Tibial nerve (tissue), 4 donors: Measurements from ENCODE around the gene H3-3A. TPM values are rescaled to one million over a fixed set of nuclear protein-coding genes. Genes with fewer than 3 reads are reported as not detected.

Source experiments
- DNase-seq, 2 donors: peaks; one replicate each; pipeline ENCODE4 v3.0.0-alpha.2; 2019; ENCODE audit warnings: low spot score in 2 of 2
- H3K27ac ChIP-seq, 4 donors: fragments of 200-600 bp; sonication (generic) in 3 of 4; one replicate each; pipeline ENCODE4 v1.5.1; 2017 to 2019; ENCODE audit warnings: mild to moderate bottlenecking in 1 of 4
- H3K27me3 ChIP-seq, 2 donors: fragments of 200-600 bp; sonication (generic) in 1 of 2; one replicate each; pipeline versions ENCODE4 v1.5.1 to v1.6.0; 2017 to 2019
- H3K36me3 ChIP-seq, 3 donors: fragments of 200-600 bp; sonication (generic); one replicate each; pipeline ENCODE4 v1.5.1; 2018 to 2019
- H3K4me1 ChIP-seq, 4 donors: fragments of 200-600 bp; sonication (generic) in 3 of 4; one replicate each; pipeline ENCODE4 v1.5.1; 2017 to 2019
- H3K4me3 ChIP-seq, 4 donors: fragments of 200-600 bp; sonication (generic) in 3 of 4; one replicate each; pipeline ENCODE4 v1.5.1; 2017 to 2019; ENCODE audit warnings: mild to moderate bottlenecking in 1 of 4, moderate library complexity in 1 of 4
- H3K9me3 ChIP-seq, 4 donors: fragments of 200-600 bp; sonication (generic) in 3 of 4; one replicate each; pipeline ENCODE4 v1.5.1; 2017 to 2019
- CTCF ChIP-seq, 5 experiments: fragments of 200-600 bp in 3 of 5; fragments of 450-650 bp in 2 of 5; sonication (generic) in 3 of 5; IDR thresholded peaks; one replicate each; pipeline ENCODE4 v1.5.1; 2016 to 2019; ENCODE audit warnings: antibody characterized with exemption in 5 of 5, mild to moderate bottlenecking in 3 of 5, moderate library complexity in 2 of 5
- EP300 ChIP-seq, 2 donors: sonication (generic); formaldehyde crosslinking; IDR thresholded peaks; one replicate each; pipeline ENCODE4 v1.6.1; 2017; ENCODE audit warnings: antibody characterized with exemption in 2 of 2, mild to moderate bottlenecking in 1 of 2
- POLR2A ChIP-seq, 2 donors: fragments of 450-650 bp; IDR thresholded peaks; one replicate each; pipeline ENCODE4 v1.6.1; 2017; ENCODE audit warnings: antibody characterized with exemption in 2 of 2, mild to moderate bottlenecking in 2 of 2, moderate library complexity in 2 of 2
- WGBS, 2 donors: methylation state at CpG; one replicate each; pipeline ENCODE4 v1.1.5; 2018; 5-methylcytosine and 5-hydroxymethylcytosine counted together
- total RNA-seq, 4 donors: library from RNA; depleted of rRNA; stranded (reverse); fragments of >200 nt; gene quantifications; one replicate each; pipeline ENCODE4 v1.1.0, GENCODE V29; 2016

Gene H3-3A
- total RNA-seq, 4 donors from 2014 or later, result 193 to 204 (median 197) TPM

GRCh38 chr1:226121049-226121586 lies 58.6 kb downstream of the H3-3A start:
- H3K4me1 ChIP-seq, result peaks cover 0 to 22% (median 6%) of the 10 kb centered on the region in 4 donors
- no peaks in the 10 kb centered on the region for H3K27me3 ChIP-seq
- WGBS, 2 donors, result 32 to 61% methylated on average over 7 to 14 of the region's 37 CpGs
- TF ChIP-seq POLR2A (IDR thresholded peaks at IDR 0.05) (no peak), EP300 (IDR thresholded peaks at IDR 0.05) (no peak), CTCF (IDR thresholded peaks at IDR 0.05) (no peak)
- H3K4me3 ChIP-seq, result peak overlapping the region in 3 of 4 donors; percentile 68 to 75 (median 70)
- H3K36me3 ChIP-seq, result no peaks in the 10 kb centered on the region
- peak overlapping the region; percentile 68 to 93 (median 90) for H3K27ac ChIP-seq
- no peaks in the 10 kb centered on the region for H3K9me3 ChIP-seq
- no peak for DNase-seq

Other genes with a start within 250 kb of the H3-3A start
- gene TMEM63A, start 180.3 kb upstream of the H3-3A start, total RNA-seq, result 10 to 100 TPM; 63.2 to 91.5 (median 66.7) TPM
- under 1 TPM in 1 of 4 donors, not detected in 3; 0.20 TPM for gene LEFTY1, start 173.6 kb upstream of the H3-3A start, total RNA-seq
- gene PYCR2, start 138.5 kb upstream of the H3-3A start, total RNA-seq, result 10 to 100 TPM; 54.2 to 80.8 (median 59.0) TPM
- gene LEFTY2, start 121.5 kb upstream of the H3-3A start, total RNA-seq, result not detected
- gene SDE2, start 63.4 kb upstream of the H3-3A start, total RNA-seq, result 10 to 100 TPM; 15.0 to 27.5 (median 23.7) TPM
- 10 to 100 TPM; 41.4 to 54.9 (median 45.4) TPM for gene ACBD3, start 124.0 kb downstream of the H3-3A start, total RNA-seq
- not detected for gene MIXL1, start 160.9 kb downstream of the H3-3A start, total RNA-seq
- gene LIN9, start 246.4 kb downstream of the H3-3A start, total RNA-seq, result 1 to 10 TPM; 1.3 to 2.4 (median 2.2) TPM